ENCODE results near the gene GPI. TPM values are rescaled to one million over a fixed set of nuclear protein-coding genes. Genes with fewer than 3 reads are reported as not detected.

Gene GPI
- total and polyA plus RNA-seq, 2 donors (not counting 3 experiments of a cell fraction or from before 2014, with no cell fraction given) = 131 to 273 TPM

GRCh38 chr19:34380639-34381241, 15.7 kb downstream of the GPI start:
- Histone ChIP-seq H3K4me1 (ENCODE audit: control insufficient read depth, extremely low read depth, insufficient read depth, low read length) (no peaks in the 10 kb centered on the region), H3K79me2 (ENCODE audit: control insufficient read depth, insufficient read depth, low read length) (no peaks in the 10 kb centered on the region), H3K9ac (replicated peaks; ENCODE audit: extremely low read depth, insufficient read depth, low read length) (no peak overlapping the region), H3K27ac (ENCODE audit: insufficient read depth, low read depth, low read length) (no peak overlapping the region), H3K4me3 (replicated peaks in 1 of 3; ENCODE audit: insufficient read depth in 1 of 3, low read depth in 1 of 3, low read length in 3 of 3) (no peak overlapping the region), H3K27me3 (ENCODE audit: control insufficient read depth in 2 of 2, insufficient read depth in 2 of 2, low read length in 2 of 2) (no peaks in the 10 kb centered on the region), H3K9me3 (replicated peaks; ENCODE audit: control insufficient read depth, insufficient read depth, low read length) (no peaks in the 10 kb centered on the region), H2AFZ (ENCODE audit: low read depth, low read length) (no peak overlapping the region), H3K9me1 (replicated peaks; ENCODE audit: control insufficient read depth, extremely low read depth, insufficient read depth, low read length) (no peaks in the 10 kb centered on the region), H3K4me2 (ENCODE audit: insufficient read depth, low read length) (no peak overlapping the region), H4K20me1 (replicated peaks; ENCODE audit: control insufficient read depth, extremely low read depth, insufficient read depth, low read length) (no peaks in the 10 kb centered on the region), H3K36me3 (ENCODE audit: control insufficient read depth in 2 of 2, extremely low read depth in 1 of 2, insufficient read depth in 2 of 2, low read length in 2 of 2) (peaks cover 18 to 39% of the 10 kb centered on the region in 2 experiments)
- no TSS peak for BruUV-seq (replicated peaks)
- DNase-seq (ENCODE audit: low read depth, low spot score) (no peak), FAIRE-seq (no peak)
- dilution Hi-C loops (cut with MboI; ENCODE audit: extremely low pct_ligation_motif_present, low sequenced_read_pairs) (no loop called here), intact Hi-C loops (cut with micrococcal nuclease) (no loop called here)
- ChIA-PET POLR2A (no interaction called here), CTCF (no interaction called here)
- TF ChIP-seq MYC (IDR thresholded peaks at IDR 0.05; ENCODE audit: low read depth, low read length) (no peak), EZH2 (IDR thresholded peaks at IDR 0.05; ENCODE audit: borderline replicate concordance, low read depth, low read length, severe bottlenecking) (no peak), FOS (IDR thresholded peaks at IDR 0.05; ENCODE audit: borderline replicate concordance, insufficient read depth, low read length) (no peak), GATA2 (IDR thresholded peaks at IDR 0.05; ENCODE audit: insufficient read depth, insufficient read length, low read depth, low read length) (no peak), MAX (IDR thresholded peaks at IDR 0.05; ENCODE audit: insufficient read depth, insufficient read length) (no peak), POLR2AphosphoS5 (IDR thresholded peaks at IDR 0.05; ENCODE audit: insufficient read depth, low read depth, low read length) (no peak), CTCF (IDR thresholded peaks at IDR 0.05; ENCODE audit: extremely low read depth in 1 of 2, insufficient read depth in 1 of 2, low read depth in 1 of 2, low read length in 2 of 2) (no peak), JUN (IDR thresholded peaks at IDR 0.05; ENCODE audit: borderline replicate concordance, insufficient read depth, insufficient read length, low read depth) (no peak), POLR2A (IDR thresholded peaks at IDR 0.05; ENCODE audit: low read depth, low read length) (no peak)
